Peyer's patch (tissue), 4 donors: ENCODE results near the gene TTBK2. TPM values are rescaled to one million over a fixed set of nuclear protein-coding genes. Genes with fewer than 3 reads are reported as not detected.

Experiments
- DNase-seq, 3 donors: peaks; one replicate each; pipeline ENCODE4 v3.0.0-alpha.2; 2017 to 2019
- H3K27ac ChIP-seq, 4 donors: fragments of 200-600 bp; sonication (generic); one replicate each; pipeline ENCODE4 v1.5.1; 2016 to 2019
- H3K27me3 ChIP-seq, 2 donors: fragments of 200-600 bp; sonication (generic); one replicate each; pipeline ENCODE4 v1.5.1; 2019
- H3K36me3 ChIP-seq, 3 donors: fragments of 200-600 bp; sonication (generic); one replicate each; pipeline ENCODE4 v1.5.1; 2016 to 2019
- H3K4me1 ChIP-seq, 4 donors: fragments of 200-600 bp; sonication (generic); one replicate each; pipeline ENCODE4 v1.5.1; 2016 to 2019
- H3K4me3 ChIP-seq, 4 donors: fragments of 200-600 bp; sonication (generic); 1 replicate in 3 of 4; 2 replicates in 1 of 4; pipeline ENCODE4 v1.5.1; 2016 to 2019; ENCODE audit warnings: mild to moderate bottlenecking in 1 of 4
- H3K9me3 ChIP-seq, 4 donors: fragments of 200-600 bp; sonication (generic); one replicate each; pipeline ENCODE4 v1.5.1; 2016 to 2019; ENCODE audit warnings: mild to moderate bottlenecking in 1 of 4
- CTCF ChIP-seq, 6 experiments: fragments of 450-650 bp in 4 of 6; fragments of 200-600 bp in 2 of 6; sonication (generic) in 1 of 6; IDR thresholded peaks; one replicate each; pipeline ENCODE4 v1.5.1; 2017 to 2019; ENCODE audit warnings: antibody characterized with exemption in 6 of 6, mild to moderate bottlenecking in 3 of 6, moderate library complexity in 1 of 6
- POLR2A ChIP-seq, 2 donors: fragments of 450-650 bp; IDR thresholded peaks; one replicate each; pipeline ENCODE4 v1.5.1; 2017; ENCODE audit warnings: antibody characterized with exemption in 2 of 2, mild to moderate bottlenecking in 2 of 2, moderate library complexity in 2 of 2
- total RNA-seq, 4 donors: library from RNA; depleted of rRNA; stranded (reverse); fragments of >200 nt; gene quantifications; one replicate each; pipeline ENCODE4 v1.1.0, GENCODE V29; 2016

Gene TTBK2
- total RNA-seq, 4 donors from 2014 or later, result 4.7 to 21.5 (median 13.3) TPM

GRCh38 chr15:42735382-42736165, 185.0 kb downstream of the TTBK2 start:
- Histone ChIP-seq H3K9me3 (no peaks in the 10 kb centered on the region), H3K4me1 (peaks cover 0 to 18% (median 6%) of the 10 kb centered on the region in 4 donors), H3K36me3 (peaks cover 0 to 36% (median 0%) of the 10 kb centered on the region in 3 donors), H3K4me3 (peak overlapping the region; percentile 89 to 94 (median 93)), H3K27ac (no peak overlapping the region), H3K27me3 (no peaks in the 10 kb centered on the region)
- DNase-seq, result no peak
- TF ChIP-seq POLR2A (IDR thresholded peaks at IDR 0.05) (no peak), CTCF (IDR thresholded peaks at IDR 0.05) (no peak)

DNA sequence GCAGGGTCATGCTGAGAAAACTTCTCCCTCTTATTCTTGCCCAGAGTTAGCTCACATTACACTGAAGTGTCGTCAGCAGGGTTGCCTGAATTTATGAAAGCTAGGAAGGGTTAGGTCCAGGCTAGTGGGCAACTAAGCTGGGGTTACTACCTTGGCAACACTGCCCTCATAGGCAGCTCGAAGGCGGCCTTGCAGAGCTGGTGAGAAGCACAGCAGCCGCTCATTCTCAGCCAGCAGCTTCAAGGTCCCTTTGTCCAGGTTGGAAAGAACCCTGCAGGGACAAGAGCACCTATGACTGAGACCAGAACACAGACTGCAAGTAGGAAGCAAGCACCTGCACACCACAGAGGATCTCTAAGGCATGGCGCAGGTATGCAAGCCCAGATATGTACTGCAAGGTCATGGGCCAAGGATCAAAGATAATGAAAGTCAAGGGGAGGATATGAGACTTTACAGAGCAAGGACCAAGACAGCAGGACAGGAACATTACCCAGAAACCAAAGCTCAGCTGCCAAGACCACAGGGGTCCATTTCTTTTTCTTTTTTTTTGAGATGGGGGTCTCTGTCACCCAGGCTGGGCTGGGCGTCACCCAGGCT, 186.4 kb downstream of the TTBK2 start:
- no peak for DNase-seq
- no peak overlapping the region for H3K4me3 ChIP-seq
- H3K27ac ChIP-seq, result no peak overlapping the region
- peaks cover 0 to 50% (median 0%) of the 10 kb centered on the region in 3 donors for H3K36me3 ChIP-seq
- H3K4me1 ChIP-seq, result peaks cover 0 to 18% (median 6%) of the 10 kb centered on the region in 4 donors
- H3K9me3 ChIP-seq, result no peaks in the 10 kb centered on the region
- TF ChIP-seq CTCF (IDR thresholded peaks at IDR 0.05), result no peak
- TF ChIP-seq POLR2A (IDR thresholded peaks at IDR 0.05), result no peak
- H3K27me3 ChIP-seq, result no peaks in the 10 kb centered on the region

- Histone ChIP-seq H3K36me3 (peaks cover 0 to 61% (median 0%) of the 10 kb centered on the region in 3 donors), H3K4me1 (peaks cover 0 to 18% (median 6%) of the 10 kb centered on the region in 4 donors), H3K27ac (no peak overlapping the region), H3K9me3 (no peaks in the 10 kb centered on the region), H3K27me3 (no peaks in the 10 kb centered on the region), H3K4me3 (no peak overlapping the region)
- TF ChIP-seq CTCF (IDR thresholded peaks at IDR 0.05) (no peak), POLR2A (IDR thresholded peaks at IDR 0.05) (no peak)
- DNase-seq, result no peak
These were observed 187.6 kb downstream of the TTBK2 start for GRCh38 chr15:42733027-42733426.

DNA sequence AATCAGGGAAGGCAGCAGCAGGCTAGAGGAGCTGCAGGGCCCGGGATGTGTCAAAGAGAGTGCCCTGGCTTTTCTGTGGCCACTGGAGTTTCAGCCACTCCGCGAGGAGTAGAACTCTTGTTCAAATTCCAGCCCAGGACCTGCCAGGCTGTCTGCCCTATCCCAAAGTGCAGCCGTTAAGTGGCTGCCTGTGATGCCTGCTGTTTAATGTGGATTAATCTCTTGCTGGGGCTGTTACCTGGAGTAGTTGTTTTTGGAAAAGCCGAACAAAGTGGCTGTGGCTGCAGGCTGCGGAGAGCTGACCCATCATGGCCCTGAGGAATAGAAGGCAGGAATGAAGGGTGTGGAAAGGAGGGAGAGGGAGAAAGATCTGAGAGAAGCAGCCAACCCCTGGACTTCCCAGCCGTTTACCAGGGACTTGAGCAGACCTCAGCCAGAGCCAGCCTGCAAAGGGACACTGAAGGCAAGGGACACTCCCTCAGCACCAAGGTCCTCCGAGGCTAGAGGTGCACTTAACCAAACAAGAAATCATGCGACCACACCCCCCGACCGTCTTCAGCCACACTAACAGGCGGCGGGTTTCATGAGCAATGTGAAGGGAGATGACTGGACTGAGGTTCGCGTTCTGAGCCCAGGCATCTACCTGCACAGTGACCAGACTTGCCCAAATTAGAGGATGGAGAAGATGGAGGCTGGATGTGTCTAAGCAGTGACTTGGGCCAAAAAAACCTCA, 188.3 kb downstream of the TTBK2 start:
- Histone ChIP-seq H3K27me3 (no peaks in the 10 kb centered on the region), H3K4me3 (no peak overlapping the region), H3K36me3 (peaks cover 0 to 69% (median 0%) of the 10 kb centered on the region in 3 donors), H3K4me1 (peaks cover 0 to 11% (median 6%) of the 10 kb centered on the region in 4 donors), H3K9me3 (no peaks in the 10 kb centered on the region), H3K27ac (no peak overlapping the region)
- no peak for TF ChIP-seq CTCF (IDR thresholded peaks at IDR 0.05)
- no peak for TF ChIP-seq POLR2A (IDR thresholded peaks at IDR 0.05)
- no peak for DNase-seq

- H3K36me3 ChIP-seq, result peaks cover 0 to 74% (median 0%) of the 10 kb centered on the region in 3 donors
- no peaks in the 10 kb centered on the region for H3K27me3 ChIP-seq
- no peak overlapping the region for H3K4me3 ChIP-seq
- H3K4me1 ChIP-seq, result peaks cover 0 to 10% (median 6%) of the 10 kb centered on the region in 4 donors
- H3K27ac ChIP-seq, result no peak overlapping the region
- no peak for DNase-seq
- TF ChIP-seq POLR2A (IDR thresholded peaks at IDR 0.05), result no peak
- H3K9me3 ChIP-seq, result no peaks in the 10 kb centered on the region
These were observed 189.1 kb downstream of the TTBK2 start for GRCh38 chr15:42731461-42731860.
